Measurements from ENCODE around the gene IL17B.
A peak's percentile ranks its signal among the peaks of the same experiment; 100 is the strongest.

The IL17B gene

GRCh38 chr5:149379818-149380374, 804 bp upstream of the IL17B start:
- DNase-seq (ENCODE audit: low read depth, low spot score) = no peak

- DNase-seq (ENCODE audit: low read depth, low spot score) = no peak
These were observed 761 bp downstream of the IL17B start for GRCh38 chr5:149378241-149378820.

- DNase-seq (ENCODE audit: low read depth, low spot score) = no peak
These were observed 2.2 kb downstream of the IL17B start for GRCh38 chr5:149376711-149377447.

GRCh38 chr5:149376104-149376503, 3.0 kb downstream of the IL17B start:
- no peak for DNase-seq (ENCODE audit: low read depth, low spot score)

GRCh38 chr5:149375434-149375833, 3.7 kb downstream of the IL17B start:
- no peak for DNase-seq (ENCODE audit: low read depth, low spot score)

GRCh38 chr5:149374801-149375200, 4.3 kb downstream of the IL17B start:
- no peak for DNase-seq (ENCODE audit: low read depth, low spot score)

GRCh38 chr5:149374303-149374702, 4.8 kb downstream of the IL17B start:
- DNase-seq (ENCODE audit: low read depth, low spot score) = no peak

- no peak for DNase-seq (ENCODE audit: low read depth, low spot score)
These were observed 6.2 kb downstream of the IL17B start for GRCh38 chr5:149372932-149373331.

GRCh38 chr5:149372076-149372795, 6.9 kb downstream of the IL17B start:
- no peak for DNase-seq (ENCODE audit: low read depth, low spot score)

- peak; percentile 56 for DNase-seq (ENCODE audit: low read depth, low spot score)
These were observed 7.7 kb downstream of the IL17B start for GRCh38 chr5:149371296-149371962.

GRCh38 chr5:149370878-149371277, 8.2 kb downstream of the IL17B start:
- no peak for DNase-seq (ENCODE audit: low read depth, low spot score)

GRCh38 chr5:149367972-149368645, 11.0 kb downstream of the IL17B start:
- DNase-seq (ENCODE audit: low read depth, low spot score) = no peak

GRCh38 chr5:149367249-149367971, 11.7 kb downstream of the IL17B start:
- peak; percentile 80 for DNase-seq (ENCODE audit: low read depth, low spot score)

- no peak for DNase-seq (ENCODE audit: low read depth, low spot score)
These were observed 12.8 kb downstream of the IL17B start for GRCh38 chr5:149366169-149366729.

- no peak for DNase-seq (ENCODE audit: low read depth, low spot score)
These were observed 13.7 kb downstream of the IL17B start for GRCh38 chr5:149365418-149365817.

GRCh38 chr5:149364719-149365118, 14.4 kb downstream of the IL17B start:
- DNase-seq (ENCODE audit: low read depth, low spot score) = no peak

GRCh38 chr5:149363936-149364335, 15.2 kb downstream of the IL17B start:
- no peak for DNase-seq (ENCODE audit: low read depth, low spot score)

GRCh38 chr5:149363358-149363757, 15.7 kb downstream of the IL17B start:
- DNase-seq (ENCODE audit: low read depth, low spot score) = no peak

GRCh38 chr5:149362541-149362940, 16.6 kb downstream of the IL17B start:
- DNase-seq (ENCODE audit: low read depth, low spot score) = no peak

GRCh38 chr5:149360272-149360671, 18.8 kb downstream of the IL17B start:
- DNase-seq (ENCODE audit: low read depth, low spot score) = no peak

Measured in iPS DF 19.7 (cell line).